Subcutaneous abdominal adipose tissue (tissue), 5 donors: ENCODE measurements around the gene RND2.
A peak's percentile ranks its signal among the peaks of the same experiment; 100 is the strongest.

Experiments
- H3K27ac ChIP-seq: one replicate; pipeline ENCODE4 v1.7.0; 2013; ENCODE audit warnings: low read depth, mild to moderate bottlenecking, inconsistent platforms, low read length, moderate library complexity
- H3K27me3 ChIP-seq, 5 donors: one replicate each; pipeline ENCODE4 v1.7.0; 2013; ENCODE audit warnings: low read length in 5 of 5, inconsistent platforms in 1 of 5; ENCODE audit not compliant: control insufficient read depth in 5 of 5, insufficient read depth in 4 of 5
- H3K36me3 ChIP-seq, 5 donors: one replicate each; pipeline ENCODE4 v1.7.0; 2013; ENCODE audit warnings: low read length in 5 of 5; ENCODE audit not compliant: control insufficient read depth in 5 of 5, insufficient read depth in 5 of 5
- H3K4me1 ChIP-seq, 5 donors: one replicate each; pipeline ENCODE4 v1.7.0; 2013; ENCODE audit warnings: low read length in 5 of 5, mild to moderate bottlenecking in 3 of 5, moderate library complexity in 1 of 5; ENCODE audit not compliant: control insufficient read depth in 5 of 5, insufficient read depth in 5 of 5
- H3K4me3 ChIP-seq, 5 donors: one replicate each; pipeline ENCODE4 v1.7.0; 2013; ENCODE audit warnings: low read length in 5 of 5, low read depth in 1 of 5
- H3K9ac ChIP-seq, 5 donors: one replicate each; pipeline ENCODE4 v1.7.0; 2013; ENCODE audit warnings: low read length in 5 of 5, mild to moderate bottlenecking in 4 of 5, moderate library complexity in 3 of 5
- H3K9me3 ChIP-seq, 5 donors: one replicate each; pipeline ENCODE4 v1.7.0; 2013; ENCODE audit warnings: low read length in 5 of 5; ENCODE audit not compliant: control insufficient read depth in 5 of 5
- donor health status: healthy.
- donor health status: healthy.
- donor health status: healthy.
- donor health status: healthy.
- donor health status: healthy.

RND2 gene

DNA sequence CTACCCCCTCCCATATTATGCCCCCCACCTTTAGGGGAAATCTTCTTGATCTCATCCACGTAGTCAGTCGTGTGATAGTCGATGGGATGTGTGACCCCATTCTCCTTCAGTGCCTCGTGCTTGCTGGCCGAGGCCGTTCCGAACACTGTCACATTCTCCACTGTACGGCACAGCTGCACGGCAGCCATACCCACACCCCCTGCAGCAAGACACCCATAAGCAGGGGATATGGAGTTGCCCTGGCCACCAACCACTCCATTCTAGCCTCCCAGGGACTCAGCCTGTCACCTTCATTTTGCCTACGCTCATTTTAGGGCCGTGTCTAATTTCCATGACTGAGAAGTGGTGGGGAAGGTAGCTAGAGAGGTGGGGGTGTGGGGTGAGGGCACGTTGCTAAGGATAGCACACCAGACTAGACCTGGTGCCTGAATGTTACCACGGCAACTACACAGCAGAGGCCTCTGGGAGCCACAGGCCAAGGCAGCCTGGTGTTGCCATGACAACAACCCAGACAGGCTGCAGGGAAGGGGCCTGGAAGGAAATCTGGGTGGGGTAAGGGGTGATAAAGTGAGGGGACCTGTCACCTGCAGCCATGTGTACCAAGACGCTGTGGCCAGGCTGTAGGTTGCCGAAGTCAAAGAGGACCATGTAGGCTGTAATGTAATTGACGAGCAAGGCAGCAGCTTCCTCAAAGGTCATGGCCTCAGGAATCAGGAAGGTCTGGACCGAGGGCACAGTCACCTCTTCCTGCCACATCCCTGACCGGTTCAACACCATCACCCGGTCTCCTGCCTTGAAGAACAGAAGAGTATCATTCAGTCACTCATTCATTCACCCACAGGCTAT is 6.8 kb upstream of the RND2 start:
- Histone ChIP-seq H3K27ac (peak overlapping the region; percentile 89), H3K9me3 (no peaks in the 10 kb centered on the region), H3K36me3 (peaks cover 0 to 54% (median 44%) of the 10 kb centered on the region in 5 donors), H3K27me3 (no peaks in the 10 kb centered on the region), H3K4me1 (peaks cover 25 to 81% (median 69%) of the 10 kb centered on the region in 5 donors), H3K9ac (peak overlapping the region in 1 of 5 donors; percentile 26), H3K4me3 (no peak overlapping the region)

DNA sequence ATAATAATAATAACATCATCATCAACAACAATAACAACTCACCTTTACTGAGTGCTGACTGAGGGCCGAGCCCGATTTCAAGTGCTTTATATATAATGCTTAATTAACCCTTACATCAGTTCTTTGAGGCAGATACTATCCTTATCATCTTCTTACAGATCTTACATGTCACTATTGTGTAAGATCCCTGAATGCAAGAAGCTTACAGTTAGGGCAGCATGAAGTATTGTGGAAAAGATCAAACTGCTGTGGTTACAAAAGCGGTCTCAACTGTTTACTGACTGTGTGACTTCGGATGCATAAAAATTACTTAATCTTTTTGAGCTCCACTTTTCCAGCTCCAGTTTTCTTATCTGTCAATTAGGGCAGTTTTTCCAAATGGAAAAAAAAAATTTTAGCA is 6.1 kb upstream of the RND2 start:
- peaks cover 19 to 74% (median 62%) of the 10 kb centered on the region in 5 donors for H3K4me1 ChIP-seq
- no peaks in the 10 kb centered on the region for H3K27me3 ChIP-seq
- no peak overlapping the region for H3K9ac ChIP-seq
- peaks cover 0 to 47% (median 37%) of the 10 kb centered on the region in 5 donors for H3K36me3 ChIP-seq
- no peaks in the 10 kb centered on the region for H3K9me3 ChIP-seq
- peak overlapping the region; percentile 89 for H3K27ac ChIP-seq
- H3K4me3 ChIP-seq, result peak overlapping the region in 1 of 5 donors; percentile 97

DNA sequence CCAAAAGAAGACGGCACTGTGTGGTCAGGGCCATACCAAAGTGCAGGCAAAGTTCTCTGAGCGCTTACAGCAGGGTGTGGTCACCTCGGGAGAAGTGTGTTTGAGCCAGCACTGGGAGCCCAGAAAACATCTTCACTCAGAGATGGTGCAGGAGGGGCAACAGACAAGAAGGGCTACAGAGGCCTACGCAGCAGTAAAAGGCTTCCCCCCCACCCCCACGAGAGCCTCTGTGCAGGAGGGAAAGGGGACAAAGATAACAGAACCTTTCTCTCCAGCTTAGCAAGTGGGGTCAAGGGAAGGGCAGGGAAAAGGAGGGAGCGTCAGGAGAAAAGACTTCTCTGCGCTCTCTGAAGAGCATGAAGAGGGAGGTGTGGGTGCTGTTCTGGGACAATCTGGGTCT is 5.6 kb upstream of the RND2 start:
- Histone ChIP-seq H3K27me3 (no peaks in the 10 kb centered on the region), H3K36me3 (peaks cover 0 to 43% (median 33%) of the 10 kb centered on the region in 5 donors), H3K9me3 (no peaks in the 10 kb centered on the region), H3K9ac (peak overlapping the region in 4 of 5 donors; percentile 1 to 70 (median 46)), H3K4me3 (peak overlapping the region; percentile 17 to 99 (median 86)), H3K4me1 (peaks cover 18 to 73% (median 62%) of the 10 kb centered on the region in 5 donors), H3K27ac (peak overlapping the region; percentile 89)

DNA sequence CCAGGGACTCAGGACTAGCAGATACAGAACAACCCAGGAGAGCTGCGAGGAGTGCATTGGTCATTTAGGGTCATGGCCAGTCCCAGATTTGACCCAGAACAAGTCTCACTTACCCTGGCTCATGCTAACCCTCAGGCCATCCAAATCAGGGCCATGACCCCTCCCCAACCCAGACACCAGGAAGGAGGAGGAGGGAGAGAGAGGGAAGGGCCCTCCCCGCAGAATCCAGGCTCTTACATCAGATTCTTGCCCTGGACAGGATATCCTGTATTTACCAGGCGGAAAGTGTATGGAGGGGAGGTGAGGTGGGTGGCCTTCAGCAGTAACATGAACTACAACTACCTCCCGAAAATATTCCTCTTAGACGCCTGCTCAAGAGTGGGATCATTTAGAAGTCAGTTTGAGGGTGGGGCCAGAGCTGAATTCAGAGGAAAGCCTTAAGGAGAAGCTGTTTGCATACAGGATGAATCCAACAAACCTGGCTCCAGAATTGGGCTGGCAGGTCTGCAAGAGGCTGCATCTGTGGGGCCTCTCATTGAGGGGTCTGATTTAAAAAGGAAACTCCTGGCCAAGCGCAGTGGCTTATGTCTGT is 4.9 kb upstream of the RND2 start:
- no peaks in the 10 kb centered on the region for H3K27me3 ChIP-seq
- H3K27ac ChIP-seq, result peak overlapping the region; percentile 89
- H3K4me3 ChIP-seq, result peak overlapping the region; percentile 17 to 99 (median 86)
- peaks cover 0 to 36% (median 26%) of the 10 kb centered on the region in 5 donors for H3K36me3 ChIP-seq
- no peaks in the 10 kb centered on the region for H3K9me3 ChIP-seq
- peak overlapping the region in 4 of 5 donors; percentile 1 to 70 (median 46) for H3K9ac ChIP-seq
- peaks cover 14 to 72% (median 59%) of the 10 kb centered on the region in 5 donors for H3K4me1 ChIP-seq

DNA sequence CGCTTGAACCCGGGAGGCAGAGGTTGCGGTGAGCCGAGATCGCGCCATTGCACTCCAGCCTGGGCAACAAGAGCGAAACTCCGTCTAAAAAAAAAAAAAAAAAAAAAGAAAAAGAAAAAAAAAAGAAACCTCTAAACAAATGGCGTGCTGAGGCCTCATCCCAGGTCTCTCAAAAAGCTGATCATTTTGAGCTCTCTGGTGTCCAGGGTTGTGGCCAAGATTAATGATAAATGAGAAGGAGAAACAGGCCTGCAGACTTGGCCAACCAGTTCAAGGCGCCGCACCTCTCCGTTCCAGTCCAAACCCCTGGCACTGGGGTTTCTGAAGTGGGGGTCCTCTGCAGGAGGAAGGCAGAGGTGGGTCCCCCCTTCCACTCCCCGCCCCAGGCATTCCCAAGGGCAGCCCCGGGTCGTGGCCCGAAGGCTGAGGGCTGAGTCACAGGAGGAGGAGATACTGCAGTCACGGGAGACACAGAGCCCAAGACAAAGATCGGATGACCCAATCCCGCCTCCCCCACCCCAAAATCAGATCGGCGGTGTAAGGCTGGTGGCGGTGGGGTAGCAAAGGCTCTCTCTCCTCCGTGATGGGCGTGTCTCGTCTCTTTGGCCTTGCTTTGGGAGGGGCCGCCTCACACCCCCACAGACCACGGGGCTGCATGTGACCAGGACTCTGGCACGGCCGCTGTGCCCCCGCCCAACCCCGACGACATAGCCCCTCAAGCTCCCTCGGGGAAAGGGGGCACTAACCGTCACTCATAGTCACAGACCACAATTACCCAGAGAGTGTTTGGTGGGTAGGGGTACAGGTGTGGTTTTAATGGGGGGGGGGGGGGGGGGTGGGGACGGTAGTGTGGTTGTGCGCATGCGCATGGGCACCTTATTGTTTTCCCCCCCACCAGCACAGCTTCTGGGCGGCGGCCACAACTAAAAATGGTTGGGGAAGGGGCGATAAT is 4.0 kb upstream of the RND2 start:
- peak overlapping the region; percentile 38 to 91 (median 88) for H3K9ac ChIP-seq
- peaks cover 0 to 26% (median 18%) of the 10 kb centered on the region in 5 donors for H3K36me3 ChIP-seq
- peaks cover 9 to 65% (median 53%) of the 10 kb centered on the region in 5 donors for H3K4me1 ChIP-seq
- no peaks in the 10 kb centered on the region for H3K9me3 ChIP-seq
- H3K27me3 ChIP-seq, result no peaks in the 10 kb centered on the region
- peak overlapping the region; percentile 89 for H3K27ac ChIP-seq
- H3K4me3 ChIP-seq, result peak overlapping the region; percentile 84 to 100 (median 97)

DNA sequence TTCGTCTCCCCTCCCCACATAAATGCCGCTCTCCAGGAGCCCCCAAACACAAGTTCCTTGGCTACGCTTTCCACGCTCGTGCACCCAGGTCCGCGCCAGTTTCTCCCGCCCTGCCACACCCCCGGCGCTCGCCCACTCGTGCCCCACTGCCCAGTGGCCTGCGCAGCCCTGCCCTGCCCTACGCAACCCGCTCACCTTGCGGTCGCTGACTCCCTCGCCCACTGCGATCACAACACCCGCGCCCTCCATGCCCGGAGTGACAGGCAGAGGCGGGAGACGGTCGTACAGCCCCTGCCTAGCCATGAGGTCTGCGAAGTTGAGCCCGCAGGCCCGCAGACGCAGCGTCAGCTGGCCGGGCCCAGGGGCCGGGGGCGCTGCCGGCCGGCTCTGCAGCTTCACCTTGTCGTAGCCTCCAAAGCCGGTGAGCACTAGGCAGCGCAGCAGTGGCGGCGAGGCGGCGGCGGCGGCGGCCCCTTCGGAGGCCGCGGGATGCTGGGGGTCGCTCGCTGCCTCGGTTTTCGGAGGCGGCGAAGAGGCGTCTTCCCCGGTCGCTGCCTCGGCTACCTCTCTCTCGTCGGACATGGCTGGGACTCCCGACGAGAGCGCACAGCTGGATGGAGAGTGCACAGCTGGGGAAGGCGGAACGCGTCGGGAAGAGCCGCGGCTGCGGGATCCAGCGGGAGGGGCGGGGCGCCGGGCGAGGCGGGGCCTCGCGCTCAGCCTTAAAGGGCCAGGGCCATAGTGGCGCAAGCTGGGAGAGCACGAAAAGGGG is 3.1 kb upstream of the RND2 start, which contains the start of gene VAT1:
Gene VAT1 (minus strand): TSS at position 645 of the 772 bp plus-strand sequence. CDS start 63 bp downstream, at position 582.
- Histone ChIP-seq H3K9me3 (no peaks in the 10 kb centered on the region), H3K9ac (peak within 1 kb of the TSS; percentile 38 to 91 (median 88)), H3K27me3 (no peaks in the 10 kb centered on the region), H3K4me1 (peaks cover 5 to 59% (median 47%) of the 10 kb centered on the region in 5 donors), H3K4me3 (peak within 1 kb of the TSS; percentile 84 to 100 (median 97)), H3K36me3 (peaks cover 0 to 20% (median 13%) of the 10 kb centered on the region in 5 donors), H3K27ac (peak within 1 kb of the TSS; percentile 89)

DNA sequence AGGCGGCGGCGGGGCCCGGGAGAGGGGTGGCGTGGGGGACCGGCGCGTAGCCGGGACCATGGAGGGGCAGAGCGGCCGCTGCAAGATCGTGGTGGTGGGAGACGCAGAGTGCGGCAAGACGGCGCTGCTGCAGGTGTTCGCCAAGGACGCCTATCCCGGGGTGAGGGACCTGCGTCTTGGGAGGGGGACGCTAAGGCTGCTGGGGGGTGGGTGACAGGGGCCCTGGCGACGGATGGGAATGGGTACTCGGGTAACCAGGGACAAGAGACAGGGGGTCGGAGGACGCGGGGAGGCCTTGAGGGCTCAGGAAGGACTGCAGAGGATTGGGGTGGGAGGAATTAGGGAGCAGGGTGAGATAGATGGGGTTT is 243 bp downstream of the RND2 start:
- no peaks in the 10 kb centered on the region for H3K36me3 ChIP-seq
- H3K27ac ChIP-seq, result no peak overlapping the region
- no peaks in the 10 kb centered on the region for H3K9me3 ChIP-seq
- peaks cover under 1 to 43% (median 28%) of the 10 kb centered on the region in 5 donors for H3K4me1 ChIP-seq
- H3K27me3 ChIP-seq, result no peaks in the 10 kb centered on the region
- peak overlapping the region in 3 of 5 donors; percentile 11 to 56 (median 43) for H3K4me3 ChIP-seq
- no peak overlapping the region for H3K9ac ChIP-seq

DNA sequence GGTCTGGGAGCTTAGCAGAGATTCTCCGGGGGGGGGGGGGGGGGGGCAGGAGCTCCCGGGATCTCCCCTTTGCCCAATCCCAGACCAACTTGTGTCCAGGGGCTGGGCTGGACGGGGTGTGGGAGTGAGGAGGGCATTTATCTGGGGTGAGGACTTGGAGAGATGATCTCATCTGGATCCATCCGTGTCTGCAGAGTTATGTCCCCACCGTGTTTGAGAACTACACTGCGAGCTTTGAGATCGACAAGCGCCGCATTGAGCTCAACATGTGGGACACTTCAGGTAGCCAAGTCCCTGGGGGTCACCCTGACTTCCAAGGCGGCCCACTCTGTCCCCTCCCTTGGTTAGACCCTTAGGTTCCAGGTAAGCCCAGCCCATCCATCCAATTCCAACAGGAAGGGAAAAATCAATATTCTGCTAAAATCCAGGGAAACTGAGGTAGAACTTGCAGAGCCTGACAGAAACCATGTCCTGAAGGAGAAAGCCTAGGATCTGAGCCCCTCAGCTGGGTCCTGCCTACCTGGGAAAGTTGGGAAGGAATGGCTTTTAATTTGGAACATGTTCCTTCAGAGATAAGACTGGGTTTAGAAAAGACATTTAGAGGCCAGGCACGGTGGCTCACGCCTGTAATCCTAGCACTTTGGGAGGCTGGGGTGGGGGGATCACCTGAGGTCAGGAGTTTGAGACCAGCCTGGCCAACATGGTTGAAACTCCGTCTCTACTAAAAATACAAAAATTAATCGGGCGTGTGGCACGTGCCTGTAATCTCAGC is 921 bp downstream of the RND2 start:
- Histone ChIP-seq H3K4me1 (peaks cover 0 to 36% (median 27%) of the 10 kb centered on the region in 5 donors), H3K4me3 (no peak overlapping the region), H3K9me3 (no peaks in the 10 kb centered on the region), H3K27me3 (no peaks in the 10 kb centered on the region), H3K36me3 (no peaks in the 10 kb centered on the region), H3K27ac (no peak overlapping the region), H3K9ac (no peak overlapping the region)
